ENCODE data around the gene NEURL3.
A peak's percentile ranks its signal among the peaks of the same experiment; 100 is the strongest.

Gene NEURL3

DNA sequence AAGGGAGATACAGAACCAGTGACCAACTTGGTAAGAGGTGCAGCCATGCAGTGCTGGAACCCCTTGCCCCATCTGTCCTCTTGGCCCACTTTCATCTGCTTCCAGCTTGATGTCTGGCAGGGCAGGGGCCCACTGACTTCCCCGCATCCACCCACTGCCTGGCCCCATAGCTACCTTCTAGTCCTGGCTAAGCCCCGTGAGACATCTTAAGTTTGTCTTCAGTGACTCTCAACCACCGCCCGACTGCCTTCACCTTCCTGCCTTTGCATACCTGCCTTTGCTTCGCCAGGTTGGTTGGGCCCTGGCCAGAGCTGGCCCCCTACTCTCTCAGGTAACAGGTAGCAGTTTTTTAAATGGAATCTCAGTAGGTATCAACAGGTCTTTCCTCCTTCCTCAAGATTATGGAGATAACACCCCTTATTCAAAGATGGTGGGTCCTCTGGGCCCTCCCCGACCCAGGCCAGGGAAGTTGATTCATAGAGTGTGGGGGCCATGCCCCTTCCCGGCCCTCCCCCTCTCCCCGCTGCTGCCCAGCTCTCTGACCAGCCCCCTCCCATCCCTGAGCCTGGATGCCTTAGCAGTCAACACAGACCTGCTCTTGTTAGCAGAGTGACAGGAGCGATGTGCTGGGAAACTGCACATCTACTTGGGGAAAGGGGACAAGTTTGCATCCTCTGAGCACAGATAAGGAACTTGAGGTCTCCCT lies 34.2 kb upstream of the NEURL3 start:
- DNase-seq (ENCODE audit: low read depth) = no peak

DNA sequence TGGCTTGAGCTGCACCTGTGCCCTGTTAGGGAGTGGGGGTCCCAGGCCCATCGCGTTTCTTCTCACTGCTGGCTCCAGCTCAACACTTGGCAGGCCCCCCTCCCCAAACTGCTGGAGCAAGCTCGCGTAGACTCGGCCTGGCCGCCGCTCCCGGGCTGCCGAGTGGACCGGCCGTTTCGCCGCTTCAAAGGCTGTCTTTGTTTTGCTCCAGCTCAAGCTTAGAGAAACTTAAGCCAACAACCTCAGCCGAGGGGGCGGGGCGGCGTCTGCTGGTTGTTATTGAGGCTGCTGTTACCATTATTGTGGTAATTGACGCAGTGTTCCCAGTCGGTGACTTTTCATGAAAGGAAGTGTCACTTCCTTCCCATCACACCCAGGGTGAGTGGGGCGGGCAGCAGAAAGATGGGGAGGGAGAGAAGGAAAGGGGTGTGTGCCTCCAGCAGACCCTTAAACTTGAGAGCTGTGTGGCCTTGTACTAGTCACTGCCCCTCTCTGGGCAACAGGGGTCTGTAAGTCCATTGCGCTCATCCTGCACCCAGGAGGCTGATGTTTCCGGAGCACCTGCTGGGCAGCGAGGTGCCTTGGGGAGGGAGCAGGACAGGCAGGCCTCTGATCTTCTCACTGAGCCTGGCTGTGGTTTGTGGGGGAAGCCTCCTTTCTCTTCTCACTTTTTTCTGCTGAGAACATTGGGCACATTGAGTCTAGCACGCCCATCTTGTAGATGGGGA lies 33.5 kb upstream of the NEURL3 start:
- peak; percentile 87 for DNase-seq (ENCODE audit: low read depth)

DNA sequence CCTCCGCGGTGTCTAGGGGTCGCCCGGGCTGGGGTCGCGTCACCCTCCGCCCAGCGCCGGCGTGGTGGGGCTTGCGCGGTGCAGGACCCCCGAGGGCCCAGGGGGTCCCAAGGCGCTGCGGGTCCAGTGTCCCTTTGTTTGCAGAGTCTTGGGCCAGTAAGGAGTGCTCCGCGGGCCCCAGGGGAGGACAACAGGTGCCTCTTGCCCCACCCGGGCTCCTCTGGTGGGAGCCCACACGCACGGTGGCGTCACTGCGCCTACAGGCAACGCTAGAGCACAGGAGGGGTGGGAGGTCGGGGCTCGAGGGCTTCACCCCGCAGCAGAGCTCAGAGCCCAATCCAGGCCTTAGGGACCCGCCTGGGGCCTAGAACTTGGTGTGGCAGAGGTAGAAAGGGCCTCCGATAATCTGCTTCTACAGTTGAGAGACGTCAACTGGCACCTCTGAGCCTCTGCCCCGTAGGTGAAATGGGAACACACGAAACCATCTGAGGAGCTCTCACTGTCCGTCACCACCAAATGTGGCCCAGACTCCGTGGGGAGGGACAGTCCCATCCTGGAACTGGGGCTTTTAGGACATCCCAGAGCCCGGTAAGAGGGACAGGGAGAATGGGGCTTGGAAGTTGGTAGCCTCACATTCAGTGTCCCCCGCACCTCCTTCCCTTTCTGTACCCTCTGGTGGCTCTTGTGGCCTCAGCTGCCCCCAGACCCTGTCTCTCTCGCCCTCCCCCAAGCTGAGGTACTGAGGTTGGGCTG lies 32.8 kb upstream of the NEURL3 start:
- DNase-seq (ENCODE audit: low read depth) = peak; percentile 49

DNA sequence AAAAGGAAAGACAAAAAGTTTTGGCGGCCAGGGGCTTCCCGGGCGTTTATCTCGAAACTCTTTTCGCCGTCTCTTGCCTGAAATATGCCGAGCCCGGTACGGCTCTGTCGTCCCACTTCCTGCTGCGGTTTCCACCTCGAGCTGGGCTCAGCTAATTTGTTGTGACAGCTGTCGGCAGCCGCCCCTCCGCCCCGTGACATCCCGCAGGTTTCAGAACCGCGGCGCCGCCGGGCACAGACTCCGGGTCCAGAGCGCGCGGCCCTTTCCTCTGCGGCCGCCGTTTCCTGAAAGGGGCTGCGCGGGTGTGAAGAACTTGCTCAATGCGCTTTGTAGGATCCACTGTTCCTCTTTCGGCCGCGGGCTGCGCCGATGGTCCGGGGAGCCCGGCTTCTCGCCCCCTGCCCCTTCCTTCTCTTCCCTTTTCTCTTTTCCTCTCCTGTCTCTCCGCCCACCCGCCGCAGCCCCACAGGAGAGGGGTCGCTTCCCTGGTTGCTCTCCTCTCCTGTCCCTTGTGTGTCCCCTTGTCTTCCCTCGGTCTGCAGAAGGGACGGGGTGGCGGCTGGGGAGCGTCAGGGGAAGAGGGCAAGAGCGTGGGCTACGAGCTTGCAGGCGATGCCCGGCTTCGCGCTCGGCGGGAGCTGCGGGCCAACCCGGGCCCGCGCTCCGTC lies 32.0 kb upstream of the NEURL3 start:
- DNase-seq (ENCODE audit: low read depth) = peak; percentile 73

DNA sequence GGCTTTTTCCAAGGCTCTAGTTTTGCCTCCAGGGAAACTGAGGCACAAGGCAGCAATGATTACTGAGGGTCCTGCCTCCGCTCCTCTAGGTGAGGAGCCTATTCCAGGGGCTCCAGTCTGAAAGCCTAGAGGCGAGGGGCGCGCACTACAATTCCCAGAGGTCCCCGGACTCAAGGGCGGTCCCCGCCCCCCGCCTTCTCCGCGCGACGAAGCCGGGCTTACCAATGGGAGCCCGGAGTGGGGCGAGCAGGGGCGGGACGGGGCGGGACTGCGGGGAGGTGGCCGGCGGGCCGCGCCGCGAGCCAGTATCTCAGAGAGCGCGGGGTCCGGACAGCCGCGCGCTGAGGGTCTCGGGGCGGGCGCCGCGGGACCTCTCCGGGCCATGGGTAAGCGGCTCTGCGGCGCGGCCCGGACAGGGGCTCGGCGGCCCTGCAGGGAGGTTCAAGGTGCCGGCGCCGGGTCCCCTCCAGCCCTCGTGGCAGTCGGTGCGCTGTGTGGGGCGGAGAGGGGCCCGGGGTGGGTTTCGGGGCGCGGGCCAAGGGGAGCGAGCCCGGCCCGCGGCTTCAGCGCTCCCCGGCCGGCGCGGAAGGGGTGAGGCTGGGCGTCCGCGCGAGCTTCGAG lies 31.4 kb upstream of the NEURL3 start, which contains the start of gene ARID5A:
Gene ARID5A, plus strand, starts transcription at position 308 of the 621 bp plus-strand sequence. Its CDS starts 75 bp downstream, at position 383.
- DNase-seq (ENCODE audit: low read depth) = peak; percentile 90

DNA sequence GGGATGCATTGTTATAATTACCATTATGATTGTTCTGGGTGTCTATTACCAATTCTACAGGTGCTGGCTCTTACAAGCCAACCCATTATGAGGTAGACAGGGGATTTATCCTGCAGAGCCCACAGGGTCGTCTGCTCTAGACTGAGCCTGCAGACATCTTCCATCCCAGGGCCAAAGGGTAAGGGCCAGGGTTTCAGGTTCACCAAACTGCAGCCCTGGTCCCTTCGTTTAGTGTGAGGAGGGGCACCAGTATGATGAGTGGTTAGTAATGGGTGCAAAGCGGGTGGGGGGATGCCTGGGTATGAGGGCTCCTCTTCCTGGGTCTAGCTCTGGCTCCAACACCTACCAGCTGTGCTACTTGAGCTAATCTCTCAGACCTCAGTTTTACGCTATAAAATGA lies 30.2 kb upstream of the NEURL3 start:
- DNase-seq (ENCODE audit: low read depth) = no peak

DNA sequence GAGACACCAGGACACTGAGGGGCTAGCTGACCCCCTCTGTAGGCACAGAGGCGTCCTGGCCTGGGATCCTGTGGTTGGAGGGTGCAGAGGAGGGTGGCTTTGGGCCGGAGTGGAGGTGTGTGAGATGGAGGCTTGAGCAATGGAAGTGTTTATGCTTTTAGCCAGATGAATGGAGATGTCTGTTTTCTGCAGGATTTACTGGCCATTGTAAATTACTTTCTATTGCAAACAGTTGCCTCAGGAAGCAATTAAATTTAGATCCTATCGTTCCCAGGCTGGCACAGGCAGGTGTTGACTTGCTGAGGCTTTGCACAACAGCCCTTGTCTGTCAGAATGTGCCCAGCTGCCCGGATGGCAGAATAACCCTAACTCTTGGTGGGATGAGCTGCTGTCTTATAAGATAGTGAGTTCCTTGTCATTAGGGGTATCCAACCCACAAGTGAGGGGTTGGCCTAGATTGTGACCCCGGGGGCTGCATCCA lies 29.6 kb upstream of the NEURL3 start:
- no peak for DNase-seq (ENCODE audit: low read depth)

DNA sequence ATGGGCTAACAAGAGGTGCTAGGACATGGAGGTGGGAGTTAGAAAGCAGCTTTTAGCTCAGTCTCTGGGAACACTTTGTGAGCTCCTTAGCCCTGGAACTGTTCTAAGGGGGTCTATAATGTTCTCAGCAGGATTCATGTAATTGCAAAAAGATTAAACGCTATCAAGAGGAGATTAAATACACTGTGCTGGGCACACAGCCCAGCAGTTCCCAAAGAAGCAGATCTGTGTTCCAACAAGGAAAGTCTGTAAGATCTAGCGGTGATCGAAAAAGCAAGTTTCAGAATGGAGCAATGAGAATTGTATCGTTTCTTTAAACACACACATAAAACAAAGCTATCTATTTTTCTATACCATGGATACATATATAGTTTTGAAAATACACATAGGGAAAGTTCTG lies 29.0 kb upstream of the NEURL3 start:
- no peak for DNase-seq (ENCODE audit: low read depth)

DNA sequence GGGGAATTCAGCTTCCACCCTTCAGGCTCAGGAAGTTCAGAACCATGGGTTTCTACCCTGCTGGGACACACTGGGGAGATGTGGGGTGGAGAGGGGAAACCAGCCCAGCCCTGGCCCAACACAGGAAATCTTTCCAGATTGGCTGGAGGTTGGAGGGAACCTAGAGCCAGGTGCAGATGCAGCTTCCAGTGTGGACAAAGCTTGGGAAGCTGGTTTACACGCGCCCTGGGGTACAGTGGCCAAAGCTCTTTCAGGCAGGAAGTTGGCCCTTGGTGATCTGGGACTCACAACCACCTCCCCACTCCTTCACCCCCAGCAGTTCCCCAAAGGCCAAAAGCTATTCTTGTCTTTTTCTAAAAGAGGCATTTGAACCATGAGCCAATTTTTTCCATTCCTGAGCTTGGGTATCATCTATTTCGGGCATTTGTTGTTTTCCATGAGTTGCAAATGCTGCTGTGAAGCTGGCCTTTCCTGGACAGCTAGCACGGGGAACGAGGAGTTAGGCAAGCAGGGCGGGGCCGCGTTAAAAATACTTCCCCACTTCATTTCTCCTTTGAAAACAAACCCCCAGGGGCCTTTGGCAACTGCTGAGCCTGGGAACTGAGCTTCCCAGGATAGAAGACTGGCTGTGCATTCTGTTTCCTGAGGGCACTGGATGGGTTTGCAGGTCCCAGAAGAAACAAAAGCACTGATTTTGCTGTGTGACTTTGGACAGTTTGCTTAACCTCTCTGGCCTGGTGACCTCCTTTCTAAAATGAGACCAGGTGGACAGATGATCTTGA lies 28.3 kb upstream of the NEURL3 start:
- no peak for DNase-seq (ENCODE audit: low read depth)

DNA sequence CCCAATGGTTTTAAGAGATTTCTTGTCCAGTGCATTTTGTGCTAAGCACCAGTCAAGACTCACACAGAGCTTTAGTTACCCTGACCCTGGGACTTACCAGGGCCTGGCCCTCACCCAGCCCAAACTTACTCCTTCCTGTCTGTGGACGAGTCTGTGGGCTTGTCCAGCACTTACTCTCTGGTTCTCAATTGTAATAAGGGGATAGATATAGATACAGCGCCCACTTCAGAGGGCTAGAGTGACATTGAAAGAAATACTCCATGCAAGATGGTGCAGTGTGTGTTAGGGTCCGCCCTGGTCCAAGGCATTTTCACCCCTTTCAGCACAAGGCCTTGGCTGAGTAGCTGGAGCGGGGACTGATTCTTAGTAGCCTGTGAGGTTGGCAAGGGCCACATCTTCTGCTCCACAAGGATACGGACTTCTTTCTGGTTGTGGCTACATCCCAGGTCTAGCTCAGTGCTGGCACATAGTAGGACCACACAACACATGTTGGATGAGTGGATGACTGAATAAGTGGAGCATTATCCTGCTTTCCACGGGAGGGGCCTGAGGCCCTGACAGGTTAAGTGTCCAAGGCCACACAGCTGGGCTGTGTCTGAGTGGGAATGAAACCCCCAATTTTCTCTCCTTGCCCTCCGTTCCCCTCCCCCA lies 27.6 kb upstream of the NEURL3 start:
- no peak for DNase-seq (ENCODE audit: low read depth)

DNA sequence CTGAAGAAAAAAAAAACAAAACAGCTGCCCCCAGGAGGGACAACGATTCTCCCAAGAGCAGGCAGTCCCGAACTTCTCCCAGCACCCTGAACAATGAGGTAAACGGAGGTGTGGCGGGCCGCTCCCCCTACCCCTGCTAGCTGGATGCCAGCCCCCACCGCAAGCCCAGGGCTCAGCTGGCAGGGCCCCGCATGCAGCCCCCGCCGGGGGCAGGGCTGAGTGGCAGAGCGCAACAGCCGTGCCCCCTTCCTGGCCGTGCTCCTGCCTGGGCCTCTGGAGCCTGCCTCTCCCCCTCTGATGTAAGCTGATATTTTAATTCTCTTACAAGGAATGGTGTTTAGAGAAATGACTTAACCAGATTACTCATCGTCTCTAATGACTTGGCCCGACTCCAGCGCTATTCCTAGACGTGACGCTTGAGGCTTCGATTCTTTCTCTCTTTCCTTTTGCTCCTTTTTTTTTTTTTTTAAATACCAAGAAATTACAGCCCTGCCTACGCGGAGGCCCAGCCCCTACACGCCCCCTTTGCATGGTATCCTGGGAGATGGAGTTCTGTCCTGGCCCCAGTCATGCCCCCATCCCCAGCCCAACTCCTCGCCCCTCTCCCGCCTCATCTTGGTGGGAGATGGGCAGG lies 26.8 kb upstream of the NEURL3 start:
- DNase-seq (ENCODE audit: low read depth) = peak; percentile 84

DNA sequence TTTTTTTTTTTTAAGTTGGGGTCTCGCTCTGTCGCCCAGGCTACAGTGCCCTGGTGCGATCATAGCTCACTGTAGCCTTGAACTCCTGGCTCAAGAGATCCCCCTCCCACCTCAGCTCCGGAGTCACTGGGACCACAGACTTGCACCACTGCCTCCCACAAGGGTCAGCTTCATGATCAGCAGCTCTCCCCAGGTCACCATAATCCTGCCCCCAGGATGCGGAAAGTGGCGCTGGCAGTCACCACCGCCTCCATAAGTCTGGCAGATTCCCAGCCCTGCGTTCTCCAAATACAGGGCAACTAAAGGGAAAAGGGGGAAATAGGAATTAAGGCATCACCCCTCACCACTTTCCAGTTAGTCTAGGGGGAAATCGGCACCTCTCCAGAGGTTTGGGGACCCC lies 26.2 kb upstream of the NEURL3 start:
- DNase-seq (ENCODE audit: low read depth) = no peak

DNA sequence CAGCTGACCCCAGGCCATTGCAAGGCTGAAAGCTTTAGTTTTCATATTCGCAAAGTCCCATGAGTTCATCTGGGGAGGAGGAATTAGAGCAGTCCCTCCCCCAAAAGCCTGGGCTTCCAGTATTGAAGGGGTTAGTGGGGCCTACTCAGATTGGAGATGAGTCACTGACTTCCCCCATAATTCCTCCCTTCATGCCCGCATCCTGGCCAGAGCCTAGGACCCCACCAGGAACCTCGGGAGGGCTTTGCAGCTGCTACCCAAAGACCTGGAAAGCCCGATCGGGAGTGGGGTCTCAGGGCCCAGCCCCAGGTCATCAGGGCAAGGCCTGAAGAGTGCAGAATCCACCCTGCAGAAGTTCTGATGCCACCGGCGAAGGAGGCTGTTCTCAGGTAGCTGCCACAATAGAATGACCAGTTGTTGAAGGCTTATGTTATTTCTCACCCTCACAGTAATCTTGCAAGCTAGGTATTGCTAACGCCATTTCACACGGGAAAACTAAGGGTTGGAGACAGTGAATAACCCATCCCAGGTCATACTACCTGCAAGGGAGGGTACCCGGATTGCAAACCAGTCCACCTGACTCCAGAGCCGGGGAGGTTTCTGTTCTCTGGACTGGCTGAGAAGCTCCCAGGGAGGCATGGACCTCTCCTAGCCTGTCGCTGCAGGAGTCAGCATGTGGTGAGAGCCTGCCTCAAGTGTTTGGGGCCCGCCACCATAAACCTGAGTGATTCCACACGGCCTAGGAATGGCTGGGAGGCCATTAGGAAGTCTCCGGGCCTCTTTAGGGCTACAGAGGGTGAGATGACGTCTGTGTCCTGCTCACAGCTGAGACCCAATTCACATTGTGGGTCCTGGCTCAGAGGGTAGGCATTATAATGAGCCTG lies 25.6 kb upstream of the NEURL3 start:
- no peak for DNase-seq (ENCODE audit: low read depth)

DNA sequence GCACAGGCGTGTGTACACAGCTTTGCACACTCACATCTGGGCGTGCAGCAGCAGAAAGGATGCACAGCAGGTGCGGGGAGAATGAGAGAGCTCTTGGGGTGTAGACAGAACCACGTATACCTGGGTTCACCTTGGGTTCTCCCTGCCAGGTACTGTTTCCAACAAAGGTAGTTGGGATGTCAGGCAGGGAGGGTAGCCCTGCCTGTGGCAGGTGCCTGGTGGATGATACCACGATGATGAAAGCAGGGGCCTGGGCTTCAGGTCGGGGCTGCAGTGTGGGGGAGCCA lies 24.9 kb upstream of the NEURL3 start:
- DNase-seq (ENCODE audit: low read depth) = no peak

DNA sequence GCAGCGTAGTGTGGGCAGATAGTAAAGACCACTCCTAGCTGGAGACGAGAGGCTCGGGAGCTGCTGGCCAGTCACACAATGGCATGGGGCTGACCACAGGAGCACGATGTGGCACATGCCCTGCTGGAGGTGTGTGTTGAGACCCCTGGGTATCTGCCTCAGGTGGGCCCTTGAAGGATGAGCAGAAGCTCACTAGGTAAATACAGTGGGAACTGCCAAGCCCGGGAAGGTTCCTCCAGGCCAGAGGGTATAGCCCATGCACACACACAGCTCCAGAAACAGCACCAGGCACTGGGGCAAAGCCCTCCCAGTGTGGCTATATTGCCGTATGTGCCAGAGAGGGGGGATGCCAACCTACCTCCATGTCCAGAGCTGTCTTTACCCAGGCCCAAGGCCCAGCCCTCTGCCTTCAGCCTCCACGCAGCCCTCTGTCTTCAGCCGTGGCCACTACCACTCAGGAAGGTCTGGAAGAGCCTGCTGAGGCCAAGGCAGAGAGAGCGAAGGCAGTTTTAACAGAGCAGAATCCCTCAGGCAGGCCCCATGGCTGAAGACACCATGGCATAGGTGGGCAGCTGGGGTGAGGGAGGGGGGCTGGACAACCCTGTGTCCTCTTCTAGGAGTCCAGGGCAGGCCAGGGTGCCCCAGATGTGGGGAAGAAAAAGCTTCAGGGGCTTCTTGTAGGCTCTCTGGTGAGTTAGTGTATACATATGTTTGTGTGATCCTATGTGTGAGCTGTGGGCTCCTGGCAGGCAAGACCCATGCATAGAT lies 24.4 kb upstream of the NEURL3 start:
- no peak for DNase-seq (ENCODE audit: low read depth)

DNA sequence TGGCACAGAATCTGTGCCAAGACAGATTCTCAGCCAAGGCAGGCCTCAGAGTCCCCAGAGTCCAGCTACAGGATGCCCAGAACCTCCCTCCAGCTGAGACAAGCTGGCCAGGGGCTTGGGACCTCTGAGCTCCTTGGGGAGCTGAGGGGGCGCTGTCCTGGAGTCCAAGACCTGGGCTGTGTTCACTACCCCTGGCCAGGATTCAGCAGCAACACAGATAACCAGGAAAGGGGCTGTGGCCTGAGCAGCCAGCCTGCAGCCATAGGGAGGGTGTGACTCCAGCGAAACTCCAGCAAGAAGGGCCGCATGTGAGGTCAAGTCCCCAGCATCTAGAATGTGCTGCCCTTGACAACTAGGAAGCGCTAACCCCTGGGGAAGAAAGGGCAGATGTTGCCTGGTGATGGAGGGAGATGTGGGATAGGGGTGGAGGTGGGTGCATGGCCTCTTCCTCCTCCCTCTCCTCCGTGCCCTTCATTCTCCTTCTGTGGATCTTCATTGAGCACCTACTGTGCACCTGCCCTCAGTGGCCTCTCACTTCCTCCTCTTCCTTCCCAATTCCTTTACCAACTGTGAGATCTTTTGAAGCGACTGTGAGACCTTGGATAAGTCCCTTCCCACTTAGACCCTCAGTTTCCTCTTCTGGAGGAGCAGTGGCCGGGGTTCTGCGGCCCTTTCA lies 23.7 kb upstream of the NEURL3 start:
- no peak for DNase-seq (ENCODE audit: low read depth)

DNA sequence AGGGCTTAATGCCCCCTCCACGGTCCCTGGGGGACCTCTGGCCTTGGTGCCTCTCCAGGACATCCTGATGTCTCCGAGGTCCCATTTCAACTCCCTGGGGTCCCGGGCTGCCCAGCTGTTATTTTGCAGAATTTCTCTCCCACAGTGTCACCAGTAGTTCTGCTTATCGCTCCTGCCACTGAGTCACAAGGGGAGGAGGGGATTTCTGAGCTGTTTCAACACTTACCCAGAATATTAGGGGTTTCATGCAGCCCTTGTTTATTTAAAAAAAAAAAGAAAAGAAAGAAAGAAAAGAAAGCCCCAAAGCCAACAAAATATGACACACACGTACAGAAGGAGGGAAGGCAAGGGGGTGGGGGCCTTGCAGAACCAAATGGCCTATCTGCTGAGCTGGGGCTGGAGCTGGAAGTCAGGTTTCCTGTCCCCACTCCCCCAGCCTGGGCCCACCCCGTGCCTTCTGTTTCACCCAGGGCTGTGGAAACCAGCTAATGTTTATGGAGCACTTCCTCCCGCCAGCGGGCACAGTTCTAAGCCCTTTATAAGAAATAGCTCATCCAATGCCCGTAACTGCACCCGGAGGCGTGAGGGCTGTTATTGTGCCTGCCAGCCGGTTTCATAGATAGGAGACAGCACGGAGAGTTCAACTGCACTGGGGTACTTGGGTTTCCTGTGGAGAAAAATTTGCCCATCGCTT lies 23.0 kb upstream of the NEURL3 start:
- peak; percentile 36 for DNase-seq (ENCODE audit: low read depth)
